ENCODE results near the gene ASRGL1.
"Not testable (repeated sequence)": the region's sequence is repeated elsewhere in the genome, so short reads cannot be mapped to it uniquely, and the experiment has no call there.

DNA sequence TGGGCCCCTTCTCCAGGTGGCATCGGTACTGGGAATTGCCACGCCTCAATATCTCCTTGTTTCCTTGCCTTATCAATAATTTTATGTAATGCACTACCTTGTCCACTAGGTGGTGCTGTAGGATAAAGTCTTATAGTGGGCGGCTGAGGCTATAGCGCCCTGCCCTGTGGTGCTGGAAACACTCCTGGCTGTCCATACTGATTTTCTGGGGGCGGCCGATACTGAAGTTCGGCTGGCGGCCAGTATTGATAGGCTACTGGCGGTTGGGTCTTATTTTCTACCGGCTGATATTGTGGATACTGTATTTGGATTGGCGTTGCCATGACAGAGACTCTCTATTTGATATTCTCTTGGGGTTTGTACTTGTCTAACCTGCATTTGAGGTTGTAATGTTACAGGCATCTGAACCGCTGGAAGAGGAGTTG, 43.6 kb downstream of the ASRGL1 start:
- not testable (repeated sequence) for TF ChIP-seq BHLHE40 (IDR thresholded peaks at IDR 0.05; ENCODE audit: borderline replicate concordance); ZNF384 (IDR thresholded peaks at IDR 0.05); LEF1 (IDR thresholded peaks at IDR 0.05; ENCODE audit: borderline replicate concordance); SP1 (IDR thresholded peaks at IDR 0.05); SUZ12 (IDR thresholded peaks at IDR 0.05); CTBP1 (IDR thresholded peaks at IDR 0.05; ENCODE audit: borderline replicate concordance)
- TF ChIP-seq, protein P1, sequence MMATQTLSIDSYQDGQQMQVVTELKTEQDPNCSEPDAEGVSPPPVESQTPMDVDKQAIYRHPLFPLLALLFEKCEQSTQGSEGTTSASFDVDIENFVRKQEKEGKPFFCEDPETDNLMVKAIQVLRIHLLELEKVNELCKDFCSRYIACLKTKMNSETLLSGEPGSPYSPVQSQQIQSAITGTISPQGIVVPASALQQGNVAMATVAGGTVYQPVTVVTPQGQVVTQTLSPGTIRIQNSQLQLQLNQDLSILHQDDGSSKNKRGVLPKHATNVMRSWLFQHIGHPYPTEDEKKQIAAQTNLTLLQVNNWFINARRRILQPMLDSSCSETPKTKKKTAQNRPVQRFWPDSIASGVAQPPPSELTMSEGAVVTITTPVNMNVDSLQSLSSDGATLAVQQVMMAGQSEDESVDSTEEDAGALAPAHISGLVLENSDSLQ (IDR thresholded peaks at IDR 0.05) = not testable (repeated sequence)
